Adrenal gland (tissue), 5 donors: Measurements from ENCODE around the gene LDHB.

Experiments
- POLR2A ChIP-seq, 2 donors: fragments of 450-650 bp; IDR thresholded peaks; one replicate each; pipeline ENCODE4 v1.6.1; 2017; ENCODE audit warnings: antibody characterized with exemption in 2 of 2, mild to moderate bottlenecking in 2 of 2, moderate library complexity in 1 of 2
- TF ChIP-seq, protein P1 (sequence below), 6 experiments: fragments of 450-650 bp in 4 of 6; fragments of 200-600 bp in 2 of 6; sonication (generic) in 1 of 6; IDR thresholded peaks; 1 replicate in 5 of 6; 2 replicates in 1 of 6; pipeline versions ENCODE4 v1.5.1 to v1.8.0; 2016 to 2021; ENCODE audit warnings: antibody characterized with exemption in 6 of 6, mild to moderate bottlenecking in 2 of 6, moderate library complexity in 1 of 6
- donor health status: DM: no; HTN: no; CAD: no.

DNA sequence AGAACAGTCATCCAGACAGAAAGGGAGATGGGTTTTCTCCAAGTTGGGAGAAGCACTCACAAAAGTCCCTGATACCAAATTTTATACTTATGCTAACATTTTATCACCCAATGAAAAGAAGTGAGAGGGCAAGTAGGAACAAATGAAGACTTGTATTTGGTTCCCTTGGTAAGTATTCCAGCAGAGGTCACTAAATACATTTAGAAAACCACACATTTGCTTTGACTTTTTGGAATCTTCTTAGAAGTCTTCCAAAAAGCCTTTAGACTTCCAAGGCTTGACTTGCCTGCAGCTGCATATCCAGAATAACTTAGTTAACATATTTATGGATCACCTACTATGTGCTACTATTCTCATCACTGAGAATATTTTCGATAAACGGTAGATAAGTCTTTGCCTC, 49.9 kb downstream of the LDHB start:
- TF ChIP-seq, protein P1, sequence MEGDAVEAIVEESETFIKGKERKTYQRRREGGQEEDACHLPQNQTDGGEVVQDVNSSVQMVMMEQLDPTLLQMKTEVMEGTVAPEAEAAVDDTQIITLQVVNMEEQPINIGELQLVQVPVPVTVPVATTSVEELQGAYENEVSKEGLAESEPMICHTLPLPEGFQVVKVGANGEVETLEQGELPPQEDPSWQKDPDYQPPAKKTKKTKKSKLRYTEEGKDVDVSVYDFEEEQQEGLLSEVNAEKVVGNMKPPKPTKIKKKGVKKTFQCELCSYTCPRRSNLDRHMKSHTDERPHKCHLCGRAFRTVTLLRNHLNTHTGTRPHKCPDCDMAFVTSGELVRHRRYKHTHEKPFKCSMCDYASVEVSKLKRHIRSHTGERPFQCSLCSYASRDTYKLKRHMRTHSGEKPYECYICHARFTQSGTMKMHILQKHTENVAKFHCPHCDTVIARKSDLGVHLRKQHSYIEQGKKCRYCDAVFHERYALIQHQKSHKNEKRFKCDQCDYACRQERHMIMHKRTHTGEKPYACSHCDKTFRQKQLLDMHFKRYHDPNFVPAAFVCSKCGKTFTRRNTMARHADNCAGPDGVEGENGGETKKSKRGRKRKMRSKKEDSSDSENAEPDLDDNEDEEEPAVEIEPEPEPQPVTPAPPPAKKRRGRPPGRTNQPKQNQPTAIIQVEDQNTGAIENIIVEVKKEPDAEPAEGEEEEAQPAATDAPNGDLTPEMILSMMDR (IDR thresholded peaks at IDR 0.05) = peak in 5 of 6 experiments; percentile 19 to 53 (median 47)
- TF ChIP-seq POLR2A (IDR thresholded peaks at IDR 0.05) = no peak
